Endothelial cell of umbilical vein (primary cell): Measurements from ENCODE around the gene CD226. TPM values are rescaled to one million over a fixed set of nuclear protein-coding genes. Genes with fewer than 3 reads are reported as not detected.

Source experiments
- BruUV-seq: library from RNA; stranded (reverse); fragments of 400-500 nt; replicated peaks from 2 replicates; lab custom pipeline; 2021; lab: Mats Ljungman, UMichigan
- CTCF ChIA-PET: fragments of 300-600, 350-600 bp; sonication (Branson Sonifier 250); formaldehyde crosslinking; loops from one replicate; lab custom pipeline; 2021; ENCODE audit warnings: antibody characterized with exemption, inconsistent platforms; lab: Charles Lee
- POLR2A ChIA-PET: fragments of 300-600, 350-600 bp; sonication (Branson Sonifier 250); formaldehyde crosslinking; loops from one replicate; lab custom pipeline; 2021; ENCODE audit warnings: antibody characterized with exemption, inconsistent platforms; lab: Charles Lee
- DNase-seq: peaks from one replicate; pipeline ENCODE4 v3.0.0-alpha.2; 2011; ENCODE audit warnings: low read depth, low spot score
- FAIRE-seq: peaks from 2 replicates; lab custom pipeline; 2011; peaks lifted over from hg19 to GRCh38; lab: Jason Lieb, UNC
- H2AFZ ChIP-seq: 2 replicates; pipeline ENCODE4 v1.6.0; 2012; ENCODE audit warnings: low read depth, low read length, control low read depth, inconsistent platforms
- H3K27ac ChIP-seq: 2 replicates; pipeline ENCODE4 v1.5.1; 2011; ENCODE audit warnings: low read depth, mild to moderate bottlenecking, control low read depth, low read length, moderate library complexity; ENCODE audit not compliant: insufficient read depth
- H3K27me3 ChIP-seq, 2 experiments: 2 replicates each; pipeline versions ENCODE4 v1.6.0 to v1.6.1; 2011; ENCODE audit warnings: low read length in 2 of 2, mixed read lengths in 1 of 2; ENCODE audit not compliant: control insufficient read depth in 2 of 2, insufficient read depth in 2 of 2
- H3K36me3 ChIP-seq, 2 experiments: 2 replicates in 1 of 2; 3 replicates in 1 of 2; pipeline ENCODE4 v1.5.1; 2011; ENCODE audit warnings: low read length in 2 of 2, mild to moderate bottlenecking in 1 of 2, moderate library complexity in 1 of 2; ENCODE audit not compliant: control insufficient read depth in 2 of 2, insufficient read depth in 2 of 2; ENCODE audit errors: extremely low read depth in 1 of 2
- H3K4me1 ChIP-seq: 3 replicates; pipeline ENCODE4 v1.5.1; 2011; ENCODE audit warnings: mild to moderate bottlenecking, low read length; ENCODE audit not compliant: control insufficient read depth, insufficient read depth; ENCODE audit errors: extremely low read depth
- H3K4me2 ChIP-seq: 2 replicates; pipeline ENCODE4 v1.6.1; 2011; ENCODE audit warnings: low read length, control low read depth, mixed read lengths; ENCODE audit not compliant: insufficient read depth
- H3K4me3 ChIP-seq, 3 experiments: fragments of 200-600 bp in 1 of 3; sonication (generic), shearing (Covaris generic) in 1 of 3; replicated peaks in 1 of 3; 2 replicates each; pipeline ENCODE4 v1.5.1; 2011 to 2016; ENCODE audit warnings: control low read depth in 3 of 3, low read length in 3 of 3, mild to moderate bottlenecking in 2 of 3, inconsistent platforms in 1 of 3, low read depth in 1 of 3, moderate library complexity in 1 of 3; ENCODE audit not compliant: insufficient read depth in 1 of 3
- H3K79me2 ChIP-seq: 2 replicates; pipeline ENCODE4 v1.6.0; 2012; ENCODE audit warnings: low read length, inconsistent platforms; ENCODE audit not compliant: control insufficient read depth, insufficient read depth
- H3K9ac ChIP-seq: replicated peaks from 2 replicates; pipeline ENCODE3; 2011; ENCODE audit warnings: low read length, control low read depth; ENCODE audit not compliant: insufficient read depth; ENCODE audit errors: extremely low read depth
- H3K9me1 ChIP-seq: replicated peaks from 3 replicates; pipeline ENCODE4 v1.6.0; 2011; ENCODE audit warnings: mild to moderate bottlenecking, low read length; ENCODE audit not compliant: control insufficient read depth, insufficient read depth; ENCODE audit errors: extremely low read depth
- H3K9me3 ChIP-seq: replicated peaks from 2 replicates; pipeline ENCODE4 v1.5.1; 2012; ENCODE audit warnings: low read length, inconsistent platforms; ENCODE audit not compliant: control insufficient read depth, insufficient read depth
- H4K20me1 ChIP-seq: replicated peaks from 2 replicates; pipeline ENCODE3; 2011; ENCODE audit warnings: mild to moderate bottlenecking, low read length; ENCODE audit not compliant: control insufficient read depth, insufficient read depth; ENCODE audit errors: extremely low read depth
- EZH2 ChIP-seq: IDR thresholded peaks from 2 replicates; pipeline ENCODE4 v1.6.1; 2012; ENCODE audit warnings: borderline replicate concordance, low read depth, mild to moderate bottlenecking, moderate library complexity, low read length, inconsistent platforms; ENCODE audit not compliant: severe bottlenecking
- FOS ChIP-seq: IDR thresholded peaks from 2 replicates; pipeline ENCODE4 v1.6.1; 2011; ENCODE audit warnings: mild to moderate bottlenecking, low read length, moderate library complexity, borderline replicate concordance; ENCODE audit not compliant: insufficient read depth
- GATA2 ChIP-seq: IDR thresholded peaks from 2 replicates; pipeline ENCODE4 v1.7.0; 2011; ENCODE audit warnings: low read depth, mild to moderate bottlenecking, moderate library complexity, mixed read lengths, low read length; ENCODE audit not compliant: insufficient read length, insufficient read depth
- JUN ChIP-seq: IDR thresholded peaks from 2 replicates; pipeline ENCODE4 v1.6.1; 2011; ENCODE audit warnings: borderline replicate concordance, low read depth; ENCODE audit not compliant: insufficient read length, insufficient read depth
- MYC ChIP-seq: IDR thresholded peaks from one replicate; pipeline ENCODE4 v1.6.1; 2011; ENCODE audit warnings: mild to moderate bottlenecking, low read depth, low read length
- POLR2A ChIP-seq: IDR thresholded peaks from 2 replicates; pipeline ENCODE4 v1.6.1; 2012; ENCODE audit warnings: low read depth, mild to moderate bottlenecking, control low read depth, low read length
- POLR2AphosphoS5 ChIP-seq: IDR thresholded peaks from 2 replicates; pipeline ENCODE4 v1.6.1; 2012; ENCODE audit warnings: low read depth, mild to moderate bottlenecking, control low read depth, low read length, moderate library complexity; ENCODE audit not compliant: insufficient read depth
- dilution Hi-C: fragments of 300-500 bp; cut with MboI; formaldehyde crosslinking; loops from one replicate; pipeline ENCODE4 v1.15.0; 2019; ENCODE audit warnings: low sequenced_read_pairs; ENCODE audit not compliant: extremely low pct_ligation_motif_present
- intact Hi-C: fragments of 100-400 bp; cut with micrococcal nuclease; formaldehyde crosslinking; loops from one replicate; pipeline ENCODE4 v1.10.0; 2022
- polyA plus RNA-seq, 4 experiments: library from polyadenylated mRNA; depleted of rRNA in 3 of 4; stranded (reverse) in 3 of 4; unstranded in 1 of 4; fragments of >200 nt; gene quantifications; 2 replicates each; pipeline versions ENCODE4 v1.2.1 to v1.2.3, GENCODE V29; 2011 to 2012; ENCODE audit warnings: missing spikeins in 1 of 4
- total RNA-seq: library from RNA; stranded (reverse); gene quantifications from 2 replicates; pipeline ENCODE4 v1.2.3, GENCODE V29; 2021
- TF ChIP-seq, protein P1 (sequence below): IDR thresholded peaks from 2 replicates; pipeline ENCODE4 v1.6.1; 2011; ENCODE audit not compliant: insufficient read depth, insufficient read length
- TF ChIP-seq, protein P2 (sequence below), 2 donors: IDR thresholded peaks; 1 replicate in 1 of 2; 2 replicates in 1 of 2; pipeline ENCODE4 v1.5.1; 2011; ENCODE audit warnings: low read length in 2 of 2, mild to moderate bottlenecking in 2 of 2, moderate library complexity in 2 of 2, control low read depth in 1 of 2, inconsistent platforms in 1 of 2, low read depth in 1 of 2; ENCODE audit not compliant: insufficient read depth in 1 of 2; ENCODE audit errors: extremely low read depth in 1 of 2

The CD226 gene
- total and polyA plus RNA-seq, 2 donors (not counting 3 experiments of a cell fraction or from before 2014, with no cell fraction given): 0.20 TPM; not detected in 1

DNA sequence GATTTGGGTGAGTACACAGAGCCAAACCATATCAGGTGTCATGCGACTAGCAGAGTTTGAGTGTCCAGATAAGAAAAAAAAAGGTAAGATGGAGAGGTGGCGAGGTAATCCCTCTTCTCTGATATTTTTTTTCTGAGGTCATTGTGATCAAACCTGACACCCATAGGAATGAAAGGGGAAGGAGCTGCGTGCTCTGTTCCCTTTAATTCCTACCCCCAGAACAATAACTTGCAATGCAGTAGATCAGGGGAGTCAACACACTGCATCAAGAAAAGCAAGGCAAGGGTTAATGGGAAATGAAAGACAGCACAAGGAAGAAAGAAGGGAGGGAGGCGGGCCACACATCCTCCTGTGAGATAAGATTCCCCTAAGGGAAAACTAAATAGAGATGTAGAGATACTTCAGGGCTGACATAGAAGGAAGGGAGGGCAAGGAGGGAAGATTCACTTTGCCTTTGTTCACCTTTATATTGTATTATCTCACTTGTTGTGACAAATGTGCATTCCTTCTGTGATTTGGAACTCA, 132.8 kb downstream of the CD226 start:
- FAIRE-seq: no peak
- intact Hi-C loops (no loop called here), dilution Hi-C loops (no loop called here)
- ChIA-PET CTCF (no interaction called here), POLR2A (no interaction called here)
- no peak overlapping the region for H3K27ac ChIP-seq
- TF ChIP-seq POLR2A (no peak), EZH2 (no peak), POLR2AphosphoS5 (no peak), FOS (no peak), JUN (no peak), MYC (no peak), GATA2 (no peak)
- TF ChIP-seq, protein P1, sequence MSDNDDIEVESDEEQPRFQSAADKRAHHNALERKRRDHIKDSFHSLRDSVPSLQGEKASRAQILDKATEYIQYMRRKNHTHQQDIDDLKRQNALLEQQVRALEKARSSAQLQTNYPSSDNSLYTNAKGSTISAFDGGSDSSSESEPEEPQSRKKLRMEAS: no peak
- TF ChIP-seq, protein P2, sequence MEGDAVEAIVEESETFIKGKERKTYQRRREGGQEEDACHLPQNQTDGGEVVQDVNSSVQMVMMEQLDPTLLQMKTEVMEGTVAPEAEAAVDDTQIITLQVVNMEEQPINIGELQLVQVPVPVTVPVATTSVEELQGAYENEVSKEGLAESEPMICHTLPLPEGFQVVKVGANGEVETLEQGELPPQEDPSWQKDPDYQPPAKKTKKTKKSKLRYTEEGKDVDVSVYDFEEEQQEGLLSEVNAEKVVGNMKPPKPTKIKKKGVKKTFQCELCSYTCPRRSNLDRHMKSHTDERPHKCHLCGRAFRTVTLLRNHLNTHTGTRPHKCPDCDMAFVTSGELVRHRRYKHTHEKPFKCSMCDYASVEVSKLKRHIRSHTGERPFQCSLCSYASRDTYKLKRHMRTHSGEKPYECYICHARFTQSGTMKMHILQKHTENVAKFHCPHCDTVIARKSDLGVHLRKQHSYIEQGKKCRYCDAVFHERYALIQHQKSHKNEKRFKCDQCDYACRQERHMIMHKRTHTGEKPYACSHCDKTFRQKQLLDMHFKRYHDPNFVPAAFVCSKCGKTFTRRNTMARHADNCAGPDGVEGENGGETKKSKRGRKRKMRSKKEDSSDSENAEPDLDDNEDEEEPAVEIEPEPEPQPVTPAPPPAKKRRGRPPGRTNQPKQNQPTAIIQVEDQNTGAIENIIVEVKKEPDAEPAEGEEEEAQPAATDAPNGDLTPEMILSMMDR (IDR thresholded peaks at IDR 0.05; ENCODE audit: extremely low read depth in 1 of 2, insufficient read depth in 1 of 2, low read depth in 1 of 2, low read length in 2 of 2): no peak
- no peaks in the 10 kb centered on the region for H3K9me3 ChIP-seq
- no peak overlapping the region for H2AFZ ChIP-seq
- H3K27me3 ChIP-seq: no peaks in the 10 kb centered on the region
- H3K4me3 ChIP-seq: no peak overlapping the region
- no peak overlapping the region for H3K9ac ChIP-seq
- no peak for DNase-seq
- no peaks in the 10 kb centered on the region for H3K4me1 ChIP-seq
- H3K79me2 ChIP-seq: no peaks in the 10 kb centered on the region
- H3K9me1 ChIP-seq: no peaks in the 10 kb centered on the region
- no TSS peak for BruUV-seq
- H3K36me3 ChIP-seq: no peaks in the 10 kb centered on the region
- no peaks in the 10 kb centered on the region for H4K20me1 ChIP-seq
- H3K4me2 ChIP-seq: no peak overlapping the region
